HL-60 (cell line): ENCODE measurements around the gene CPHXL2.

Source experiments
- DNase-seq, 2 experiments: peaks; one replicate each; pipeline ENCODE4 v3.0.0-alpha.2; 2010 to 2020; ENCODE audit warnings: low read depth in 1 of 2, low spot score in 1 of 2
- H3K27ac ChIP-seq: fragments of 250-450 bp; sonication (Bioruptor Pico); replicated peaks from 2 replicates; pipeline ENCODE4 v1.5.1; 2020; ENCODE audit warnings: mild to moderate bottlenecking, moderate library complexity
- H3K27me3 ChIP-seq: fragments of 250-450 bp; sonication (Bioruptor Pico); 2 replicates; pipeline ENCODE4 v1.5.1; 2021; ENCODE audit warnings: mild to moderate bottlenecking, moderate library complexity; ENCODE audit not compliant: insufficient read depth, poor library complexity, severe bottlenecking
- H3K4me3 ChIP-seq: replicated peaks from 2 replicates; pipeline ENCODE4 v1.5.1; 2011; ENCODE audit warnings: mild to moderate bottlenecking, control low read depth, low read length; ENCODE audit not compliant: insufficient read depth
- GABPA ChIP-seq: IDR thresholded peaks from 2 replicates; pipeline ENCODE4 v1.6.1; 2012; ENCODE audit warnings: low read depth
- POLR2AphosphoS5 ChIP-seq: IDR thresholded peaks from 2 replicates; pipeline ENCODE4 v1.6.1; 2012; ENCODE audit warnings: low read depth
- SPI1 ChIP-seq: IDR thresholded peaks from 2 replicates; pipeline ENCODE4 v1.6.1; 2012; ENCODE audit warnings: low read depth, mild to moderate bottlenecking, borderline replicate concordance
- TF ChIP-seq, protein P1 (sequence below): IDR thresholded peaks from one replicate; pipeline ENCODE4 v1.5.1; 2011; ENCODE audit warnings: low read length, control low read depth, inconsistent platforms; ENCODE audit not compliant: insufficient read depth
- TF ChIP-seq, protein P2 (sequence below): IDR thresholded peaks from 2 replicates; pipeline ENCODE4 v1.6.1; 2012; ENCODE audit warnings: low read depth; ENCODE audit not compliant: insufficient replicate concordance

The CPHXL2 gene

DNA sequence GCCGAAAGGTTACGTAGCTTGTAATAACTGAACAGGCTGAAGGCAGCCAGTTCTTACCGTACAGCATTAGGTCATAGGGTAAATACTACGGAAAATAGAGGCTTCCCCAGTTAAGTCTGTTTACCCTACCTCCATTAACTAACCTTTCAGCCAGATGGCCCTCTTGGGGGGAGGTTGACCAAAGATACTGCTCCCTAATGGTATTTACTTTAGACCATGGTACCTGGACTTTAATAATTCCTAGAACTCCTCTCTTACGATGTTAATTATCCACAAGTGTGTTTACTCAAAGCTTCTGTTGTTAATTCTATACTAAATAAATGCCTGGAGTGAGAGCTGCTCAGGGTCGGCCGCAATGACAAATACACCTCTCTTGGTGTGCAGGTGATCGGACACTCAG lies 44.0 kb downstream of the CPHXL2 start:
- Histone ChIP-seq H3K4me3 (no peak overlapping the region), H3K27ac (no peak overlapping the region), H3K27me3 (no peaks in the 10 kb centered on the region)
- TF ChIP-seq SPI1 = no peak
- TF ChIP-seq, protein P1, sequence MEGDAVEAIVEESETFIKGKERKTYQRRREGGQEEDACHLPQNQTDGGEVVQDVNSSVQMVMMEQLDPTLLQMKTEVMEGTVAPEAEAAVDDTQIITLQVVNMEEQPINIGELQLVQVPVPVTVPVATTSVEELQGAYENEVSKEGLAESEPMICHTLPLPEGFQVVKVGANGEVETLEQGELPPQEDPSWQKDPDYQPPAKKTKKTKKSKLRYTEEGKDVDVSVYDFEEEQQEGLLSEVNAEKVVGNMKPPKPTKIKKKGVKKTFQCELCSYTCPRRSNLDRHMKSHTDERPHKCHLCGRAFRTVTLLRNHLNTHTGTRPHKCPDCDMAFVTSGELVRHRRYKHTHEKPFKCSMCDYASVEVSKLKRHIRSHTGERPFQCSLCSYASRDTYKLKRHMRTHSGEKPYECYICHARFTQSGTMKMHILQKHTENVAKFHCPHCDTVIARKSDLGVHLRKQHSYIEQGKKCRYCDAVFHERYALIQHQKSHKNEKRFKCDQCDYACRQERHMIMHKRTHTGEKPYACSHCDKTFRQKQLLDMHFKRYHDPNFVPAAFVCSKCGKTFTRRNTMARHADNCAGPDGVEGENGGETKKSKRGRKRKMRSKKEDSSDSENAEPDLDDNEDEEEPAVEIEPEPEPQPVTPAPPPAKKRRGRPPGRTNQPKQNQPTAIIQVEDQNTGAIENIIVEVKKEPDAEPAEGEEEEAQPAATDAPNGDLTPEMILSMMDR = no peak
- TF ChIP-seq, protein P2, sequence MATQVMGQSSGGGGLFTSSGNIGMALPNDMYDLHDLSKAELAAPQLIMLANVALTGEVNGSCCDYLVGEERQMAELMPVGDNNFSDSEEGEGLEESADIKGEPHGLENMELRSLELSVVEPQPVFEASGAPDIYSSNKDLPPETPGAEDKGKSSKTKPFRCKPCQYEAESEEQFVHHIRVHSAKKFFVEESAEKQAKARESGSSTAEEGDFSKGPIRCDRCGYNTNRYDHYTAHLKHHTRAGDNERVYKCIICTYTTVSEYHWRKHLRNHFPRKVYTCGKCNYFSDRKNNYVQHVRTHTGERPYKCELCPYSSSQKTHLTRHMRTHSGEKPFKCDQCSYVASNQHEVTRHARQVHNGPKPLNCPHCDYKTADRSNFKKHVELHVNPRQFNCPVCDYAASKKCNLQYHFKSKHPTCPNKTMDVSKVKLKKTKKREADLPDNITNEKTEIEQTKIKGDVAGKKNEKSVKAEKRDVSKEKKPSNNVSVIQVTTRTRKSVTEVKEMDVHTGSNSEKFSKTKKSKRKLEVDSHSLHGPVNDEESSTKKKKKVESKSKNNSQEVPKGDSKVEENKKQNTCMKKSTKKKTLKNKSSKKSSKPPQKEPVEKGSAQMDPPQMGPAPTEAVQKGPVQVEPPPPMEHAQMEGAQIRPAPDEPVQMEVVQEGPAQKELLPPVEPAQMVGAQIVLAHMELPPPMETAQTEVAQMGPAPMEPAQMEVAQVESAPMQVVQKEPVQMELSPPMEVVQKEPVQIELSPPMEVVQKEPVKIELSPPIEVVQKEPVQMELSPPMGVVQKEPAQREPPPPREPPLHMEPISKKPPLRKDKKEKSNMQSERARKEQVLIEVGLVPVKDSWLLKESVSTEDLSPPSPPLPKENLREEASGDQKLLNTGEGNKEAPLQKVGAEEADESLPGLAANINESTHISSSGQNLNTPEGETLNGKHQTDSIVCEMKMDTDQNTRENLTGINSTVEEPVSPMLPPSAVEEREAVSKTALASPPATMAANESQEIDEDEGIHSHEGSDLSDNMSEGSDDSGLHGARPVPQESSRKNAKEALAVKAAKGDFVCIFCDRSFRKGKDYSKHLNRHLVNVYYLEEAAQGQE = no peak
- TF ChIP-seq GABPA = no peak
- no peak for TF ChIP-seq POLR2AphosphoS5
- DNase-seq = no peak

DNA sequence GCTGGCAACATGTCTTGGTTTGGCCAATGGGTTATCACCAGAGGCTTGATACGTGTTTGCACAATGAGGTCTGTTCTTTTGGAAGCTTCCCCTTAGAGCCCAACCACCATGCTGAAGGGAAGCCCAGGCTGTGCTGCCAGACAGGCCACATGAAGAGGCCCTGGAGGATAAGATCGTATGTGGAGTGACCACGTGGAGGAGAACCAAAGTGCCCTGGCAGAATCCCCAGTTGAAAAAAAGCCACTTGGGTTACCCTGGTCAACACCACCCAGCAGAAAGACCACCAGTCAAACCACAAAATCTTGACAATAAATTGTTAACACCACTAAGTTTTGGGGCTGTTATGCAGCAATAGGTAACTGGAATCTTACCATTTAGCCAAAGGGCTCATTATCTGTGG lies 46.8 kb downstream of the CPHXL2 start:
- TF ChIP-seq, protein P2 = no peak
- TF ChIP-seq POLR2AphosphoS5 = no peak
- TF ChIP-seq, protein P1 = no peak
- TF ChIP-seq GABPA = no peak
- TF ChIP-seq SPI1 = no peak
- Histone ChIP-seq H3K27me3 (no peaks in the 10 kb centered on the region), H3K4me3 (no peak overlapping the region), H3K27ac (no peak overlapping the region)
- no peak for DNase-seq

DNA sequence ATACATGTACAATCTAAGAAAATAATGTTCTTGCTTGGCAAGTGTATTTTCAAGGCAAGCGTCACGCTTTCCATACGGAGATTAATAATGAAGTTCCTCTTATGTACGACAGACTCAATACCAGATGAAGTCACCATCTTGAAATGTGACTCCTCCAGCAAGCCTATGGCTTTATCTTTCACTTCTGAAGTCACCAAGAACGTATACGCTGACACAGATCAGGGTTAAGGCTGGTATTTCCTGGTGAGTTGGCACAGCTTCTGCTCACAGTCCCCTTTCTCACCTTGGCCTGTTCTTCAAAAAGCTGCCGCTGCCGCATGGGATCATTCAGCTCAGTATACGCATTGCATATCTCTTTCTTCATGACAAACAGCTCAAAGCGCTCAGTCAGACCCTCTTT lies 47.7 kb downstream of the CPHXL2 start:
- Histone ChIP-seq H3K27ac (no peak overlapping the region; the same call in 1 of the 2 replicates), H3K4me3 (no peak overlapping the region)
- TF ChIP-seq, protein P1 = no peak
- TF ChIP-seq GABPA (no peak), POLR2AphosphoS5 (no peak), SPI1 (no peak)
- TF ChIP-seq, protein P2 = no peak

More for the DNA sequence above, 47.7 kb downstream of the CPHXL2 start:
- H3K27me3 ChIP-seq = no peaks in the 10 kb centered on the region
- DNase-seq = no peak
